Activated CD8-positive, alpha-beta memory T cell treated with anti-CD3 and anti-CD28 coated beads, Interleukin-2, amount 50 U/mL, for 4 hours (primary cell): ENCODE results near the gene GSX2.

Source experiments
- DNase-seq: peaks from one replicate; pipeline ENCODE4 v3.0.0-alpha.2; 2020

Gene GSX2

DNA sequence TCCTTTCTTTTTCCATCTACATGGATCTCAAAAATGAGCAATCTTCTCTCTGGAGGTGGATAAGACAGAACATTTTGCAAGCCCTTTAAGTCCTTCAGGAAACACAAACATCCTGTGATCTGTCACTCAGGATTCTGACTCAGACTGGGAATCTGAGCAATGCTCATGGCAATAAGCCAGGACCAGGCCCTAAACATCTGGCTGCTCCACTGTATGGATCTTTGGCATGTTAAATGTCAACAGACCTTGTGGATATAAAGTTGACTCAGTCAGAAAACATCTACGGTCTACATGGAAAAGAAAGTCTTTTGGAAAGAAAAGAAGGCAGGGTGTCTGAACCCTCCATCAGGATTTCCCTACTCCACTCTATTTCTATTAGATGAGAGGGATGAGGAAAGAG is 17.8 kb upstream of the GSX2 start:
- no peak for DNase-seq

DNA sequence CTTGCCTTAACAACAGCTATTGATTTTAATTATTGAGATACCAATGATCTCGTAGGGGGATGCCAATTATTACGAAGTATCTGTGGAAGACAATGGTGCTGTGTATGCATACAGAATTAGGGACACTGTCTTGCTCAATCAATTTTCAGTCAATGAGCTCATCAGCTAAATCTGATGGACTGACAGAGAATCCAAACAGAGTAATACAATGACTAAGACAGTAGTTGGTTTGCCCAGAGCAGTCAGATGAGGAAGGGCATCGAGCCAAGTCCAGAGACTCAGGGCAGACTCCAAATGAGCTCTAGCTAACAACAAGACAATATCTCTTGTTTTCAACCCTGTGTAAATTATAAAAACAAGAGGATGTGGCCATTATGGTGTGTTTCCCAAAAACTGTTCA is 14.7 kb upstream of the GSX2 start:
- DNase-seq: no peak

DNA sequence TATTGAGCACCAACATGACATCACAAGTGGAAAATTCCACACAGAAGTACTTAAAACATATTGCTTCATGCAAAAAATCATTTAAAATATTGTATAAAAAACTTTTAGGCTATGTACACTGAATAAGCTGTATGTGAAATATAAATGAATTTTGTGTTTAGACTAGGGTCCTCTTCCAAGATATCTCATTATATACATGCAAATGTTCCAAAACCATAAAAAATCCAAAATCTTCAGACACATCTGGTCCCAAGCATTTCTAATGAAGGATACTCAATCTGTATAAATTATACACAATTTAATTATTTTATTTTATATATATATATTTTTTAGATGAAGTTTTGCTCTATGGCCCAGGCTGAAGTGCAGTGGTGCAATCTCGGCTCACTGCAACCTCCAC is 10.1 kb upstream of the GSX2 start:
- no peak for DNase-seq

DNA sequence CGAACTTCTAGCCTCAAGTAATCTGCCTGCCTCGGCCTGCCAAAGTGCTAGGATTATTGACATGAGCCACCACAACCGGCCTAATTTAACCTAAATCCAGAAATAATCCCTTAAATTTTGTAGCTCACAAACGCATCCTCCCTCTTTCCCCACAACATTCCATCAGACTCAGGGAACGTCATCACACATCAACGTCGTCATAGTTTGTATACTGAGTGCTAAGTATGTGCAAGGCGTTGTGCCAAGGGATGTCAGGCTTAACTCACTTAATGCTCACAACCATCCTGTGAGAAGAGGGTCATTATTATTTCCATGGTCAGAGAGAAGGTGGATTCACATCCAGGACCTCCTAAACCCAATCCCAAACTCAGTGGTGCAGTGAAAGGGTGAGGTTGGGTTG is 9.6 kb upstream of the GSX2 start:
- no peak for DNase-seq

DNA sequence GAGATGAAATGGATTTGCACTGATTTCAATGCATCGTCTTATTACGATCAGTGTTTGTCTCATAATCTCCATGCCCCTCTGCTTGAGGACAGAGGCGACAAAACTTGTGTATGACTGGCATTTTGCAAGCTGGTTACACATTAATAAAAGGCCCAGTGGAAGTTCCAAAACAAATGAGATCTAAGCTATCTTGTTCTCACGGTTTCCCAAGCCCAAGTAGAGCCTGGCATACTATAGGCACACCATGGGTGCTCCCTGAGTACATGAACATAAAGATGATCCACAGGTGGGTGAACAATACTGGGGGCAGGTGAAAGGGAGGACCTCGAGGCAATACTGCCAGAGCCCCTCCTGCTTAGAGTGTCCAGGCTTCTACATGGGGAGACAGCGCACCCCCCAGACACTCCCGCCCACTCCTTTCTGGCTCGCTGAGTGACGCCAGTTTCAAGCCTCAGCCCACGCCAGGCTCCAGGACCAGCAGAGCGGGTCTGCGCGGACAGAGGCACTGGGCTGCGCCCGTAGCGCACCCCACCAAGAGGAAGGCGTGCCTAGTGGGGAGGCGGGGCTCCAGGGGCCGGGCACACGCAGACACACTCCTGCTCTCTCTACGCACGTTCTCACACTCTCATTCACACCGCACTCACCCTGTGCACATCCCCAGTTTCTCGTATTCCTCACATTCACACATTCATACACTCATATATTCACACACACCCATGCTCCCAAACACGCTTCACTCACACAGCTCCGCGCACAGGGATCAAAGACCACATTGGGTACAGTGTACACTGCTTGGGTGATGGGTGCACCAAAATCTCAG is 8.9 kb upstream of the GSX2 start:
- peak; percentile 35 for DNase-seq

DNA sequence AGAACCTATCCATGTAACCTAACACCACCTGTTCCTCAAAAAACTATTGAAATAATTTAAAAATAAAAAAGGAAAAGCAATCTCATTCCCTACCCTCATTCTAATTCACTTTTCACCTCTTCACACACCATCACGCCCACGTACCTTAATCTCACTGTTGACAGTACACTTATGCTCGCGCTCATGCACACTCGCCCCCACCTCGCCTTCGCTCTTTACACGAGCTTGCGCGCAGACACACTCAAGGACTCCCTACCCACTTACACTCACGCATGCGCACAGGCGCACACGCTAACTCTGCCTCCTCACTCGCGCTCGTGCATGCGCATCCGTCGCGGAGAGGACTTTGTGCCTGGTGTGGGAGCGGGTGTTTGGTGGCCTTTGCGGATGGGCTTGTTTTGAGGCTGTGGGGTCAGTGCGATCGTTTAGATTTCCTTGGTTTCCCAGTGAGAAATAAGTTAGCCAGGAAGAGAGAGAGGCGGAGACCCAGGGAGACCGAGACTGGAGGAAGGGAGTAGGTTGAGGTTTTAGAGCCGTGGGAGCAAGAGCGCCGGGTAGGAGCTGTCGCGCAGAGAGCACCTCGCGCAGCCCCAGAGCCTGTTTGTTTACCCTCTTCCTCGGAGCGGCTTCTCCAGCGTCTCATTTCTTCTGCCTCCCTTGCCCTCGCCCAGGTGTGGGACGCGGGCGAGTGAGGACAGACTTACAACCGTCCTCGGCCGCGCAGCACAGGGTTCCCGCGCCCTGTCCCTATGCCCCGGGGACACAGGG is 8.1 kb upstream of the GSX2 start:
- peak; percentile 84 for DNase-seq

DNA sequence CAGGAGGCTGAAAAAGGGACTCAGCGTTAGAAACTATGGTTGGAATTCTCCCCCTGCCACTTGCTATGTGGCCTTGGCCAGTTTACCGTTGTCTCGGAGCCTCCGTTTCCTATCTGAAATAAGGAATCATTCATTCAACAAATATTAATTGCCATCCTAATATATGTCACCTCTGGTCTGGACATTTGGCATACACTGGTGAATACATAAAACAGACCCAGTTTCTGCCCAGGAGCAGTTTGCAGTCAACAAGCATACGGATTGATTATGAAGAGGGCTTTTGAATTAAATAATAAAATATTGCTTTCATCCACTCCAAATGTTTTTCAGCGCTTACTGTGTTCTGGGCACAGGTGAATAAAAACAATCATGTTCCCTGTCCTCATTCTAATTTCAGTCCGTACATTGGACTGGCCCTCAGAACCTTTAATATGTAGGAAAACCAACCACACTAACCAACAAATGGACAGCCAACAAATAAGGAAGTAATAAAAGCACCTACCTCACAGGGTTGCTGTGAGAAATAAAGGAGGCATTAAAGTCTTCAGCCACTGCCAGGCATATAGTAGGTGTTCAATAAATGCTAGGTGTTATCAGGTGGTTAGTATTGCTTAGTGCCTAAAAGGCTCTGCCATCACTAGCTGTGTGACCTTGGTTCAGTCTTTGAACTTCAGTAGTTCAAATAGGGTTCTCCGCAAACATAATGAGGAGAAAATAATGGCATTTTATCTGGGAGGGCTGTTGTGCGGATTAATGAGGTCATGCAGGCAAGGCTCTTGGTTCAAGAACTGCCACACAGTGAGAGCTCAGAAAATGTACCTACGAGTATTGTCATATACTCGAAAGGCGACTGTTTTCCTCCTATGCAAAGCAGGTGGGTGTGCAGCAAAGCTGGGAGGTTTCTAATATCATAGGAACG is 7.3 kb upstream of the GSX2 start:
- DNase-seq: no peak

DNA sequence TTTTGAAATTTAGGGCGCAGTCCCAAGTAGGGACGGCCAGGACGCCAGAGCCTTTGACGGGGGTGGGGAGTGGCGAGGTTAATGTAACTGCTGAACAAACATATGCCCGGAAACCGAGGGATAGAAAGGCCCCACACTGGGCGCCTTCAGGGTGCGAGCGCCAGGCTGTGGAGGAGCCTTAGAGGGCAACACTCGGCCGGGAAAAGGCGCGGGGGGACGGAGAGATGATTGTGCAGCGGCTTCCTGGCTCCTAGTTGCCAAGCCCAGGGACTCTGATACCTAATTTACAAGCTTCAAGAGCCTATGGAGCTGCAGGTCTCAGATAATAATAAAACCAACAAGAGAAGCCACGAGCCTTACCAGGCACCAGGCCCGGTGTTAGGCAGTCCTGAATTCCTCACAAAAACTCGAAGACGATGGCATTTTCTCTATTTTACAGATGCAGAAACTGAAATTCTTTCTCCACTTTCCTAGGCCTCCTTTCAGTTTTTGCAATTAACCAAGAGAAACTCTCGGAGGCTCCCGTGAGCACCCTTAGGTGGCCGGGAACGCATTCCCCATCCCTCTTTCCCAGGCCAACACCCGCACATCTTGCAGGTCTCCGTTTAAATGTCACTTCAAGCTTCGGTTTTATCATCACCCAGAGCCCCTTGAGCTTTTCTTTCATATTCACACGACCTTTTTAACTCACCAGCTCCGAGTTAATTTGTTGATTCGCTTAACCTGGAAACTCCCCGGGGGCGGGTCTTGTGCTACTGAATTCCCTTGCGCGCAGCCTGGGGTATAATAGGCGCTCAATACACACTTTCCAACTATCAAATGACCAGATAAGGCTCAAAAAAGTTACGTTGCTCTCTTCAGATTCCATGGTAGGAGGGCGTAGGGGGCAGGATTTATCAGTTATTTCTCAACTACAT is 6.4 kb upstream of the GSX2 start:
- DNase-seq: peak; percentile 44

DNA sequence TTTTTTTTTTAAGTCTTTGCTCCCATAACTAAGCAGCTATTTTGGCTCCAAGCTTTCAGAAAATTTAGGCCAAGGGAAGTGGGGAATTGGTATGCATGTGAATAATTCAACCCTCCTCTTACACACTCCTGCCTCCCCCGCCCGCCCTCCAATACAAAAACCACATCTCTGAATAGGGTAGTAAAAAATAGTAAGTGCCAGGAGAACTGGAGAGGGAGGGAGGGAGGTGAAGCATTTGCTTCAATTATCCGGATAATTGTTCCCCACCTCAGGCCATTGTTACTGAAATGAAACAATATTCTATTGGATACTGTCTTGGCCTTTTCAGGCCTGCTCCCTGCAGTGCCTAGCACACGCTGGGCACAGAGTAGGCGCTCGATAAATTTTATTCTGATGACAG is 5.5 kb upstream of the GSX2 start:
- no peak for DNase-seq

DNA sequence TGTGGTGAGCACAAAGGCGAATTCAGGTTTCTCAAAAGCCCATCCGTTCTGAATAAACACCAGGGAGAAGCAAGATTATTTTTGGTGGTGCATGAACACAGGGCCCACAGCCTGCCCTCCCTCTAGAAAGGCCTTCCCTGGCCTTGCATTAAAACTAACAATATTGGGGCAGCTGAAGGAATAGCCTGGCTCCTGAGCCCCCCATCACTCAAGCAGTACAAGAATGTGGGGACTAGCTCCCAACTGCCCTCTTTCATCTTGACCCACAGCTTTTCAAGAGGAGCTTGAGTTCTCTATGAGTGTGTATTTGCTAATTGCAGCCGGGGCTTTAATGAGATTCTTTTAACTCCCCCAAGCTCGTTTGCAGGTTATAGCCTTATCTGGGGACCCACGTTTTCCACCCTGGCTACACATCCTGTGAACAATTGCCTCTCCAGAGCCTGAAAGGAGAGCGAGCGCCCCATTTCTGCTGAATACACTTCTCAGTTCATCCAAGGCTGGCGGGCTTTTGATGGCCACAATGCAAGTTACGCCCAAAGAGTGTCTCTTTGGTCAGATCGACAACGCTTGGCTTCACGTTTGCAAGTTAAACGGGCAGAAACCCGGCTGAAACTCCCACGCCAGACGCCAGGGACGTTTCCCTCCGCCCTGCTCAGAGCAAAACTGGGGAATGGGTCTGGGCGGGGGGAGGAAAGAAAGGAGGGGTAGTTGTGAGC is 4.7 kb upstream of the GSX2 start:
- DNase-seq: no peak

DNA sequence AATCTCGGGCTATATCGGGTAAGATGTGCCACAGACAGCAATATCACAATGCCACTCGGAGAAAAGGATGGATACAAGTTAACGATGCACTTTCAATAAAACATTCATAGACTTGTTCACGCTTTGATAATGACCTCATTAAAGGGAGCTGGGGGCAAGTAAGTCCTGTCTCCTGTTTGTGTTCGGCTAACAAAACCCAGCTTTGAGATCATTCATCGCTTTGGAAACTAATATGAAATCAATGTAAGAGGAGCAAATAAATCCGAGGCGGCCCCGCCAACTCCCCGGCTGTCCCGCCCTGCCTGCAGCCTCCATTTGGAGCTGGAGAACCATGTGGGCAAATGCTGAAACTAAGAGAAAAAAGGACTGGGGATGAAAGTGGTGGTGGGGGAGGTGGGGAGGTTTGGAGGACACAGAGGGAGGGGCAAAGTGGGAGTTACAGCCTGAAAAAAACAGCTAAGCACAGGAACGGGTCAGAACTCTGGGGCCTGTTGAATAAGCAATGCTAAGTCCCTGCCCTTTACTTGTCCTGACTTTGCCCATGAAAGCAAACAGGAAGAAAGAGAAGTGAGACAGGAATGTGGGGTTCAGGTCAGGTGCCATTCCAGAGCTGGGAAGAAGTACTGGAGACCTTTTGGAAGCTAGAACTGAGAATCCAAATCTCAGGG is 3.5 kb upstream of the GSX2 start:
- DNase-seq: no peak

DNA sequence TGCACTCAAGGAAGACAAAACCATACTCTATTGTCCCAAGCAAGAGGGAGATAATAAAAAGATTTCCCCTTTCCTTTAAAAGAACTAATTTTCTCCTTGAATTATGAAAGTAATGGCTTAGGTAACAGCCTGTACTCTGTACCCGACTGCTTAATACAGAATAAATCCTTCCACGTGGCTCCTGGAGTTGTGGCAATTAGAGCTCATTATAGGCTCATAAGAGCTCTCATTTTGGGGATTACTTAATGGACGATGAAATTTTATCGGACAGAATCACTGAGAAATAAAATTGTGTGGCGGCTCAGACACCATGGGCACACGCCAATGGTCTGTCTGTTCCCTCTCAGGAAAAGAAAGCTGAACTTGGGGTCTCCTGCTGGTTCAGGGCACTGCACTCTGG is 2.8 kb upstream of the GSX2 start:
- DNase-seq: no peak

DNA sequence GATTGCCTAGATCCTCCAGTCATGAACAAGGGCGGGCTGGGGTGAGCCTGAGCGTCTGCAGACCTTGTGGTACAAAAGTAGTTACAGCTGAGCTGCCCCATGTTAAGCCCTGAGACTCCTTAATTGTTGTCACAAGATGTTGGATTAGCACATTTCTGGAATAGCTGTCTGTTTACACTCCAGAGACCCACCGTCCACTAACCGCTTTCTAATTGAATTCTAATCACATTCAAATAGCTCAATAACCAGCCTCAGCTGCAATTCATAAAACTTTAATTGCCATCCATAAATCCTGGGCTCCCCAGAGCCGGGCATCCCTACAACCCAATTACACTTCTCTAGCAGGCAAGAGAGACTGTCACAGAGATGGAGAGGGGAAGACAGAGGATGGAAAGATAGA is 1.6 kb upstream of the GSX2 start:
- no peak for DNase-seq

DNA sequence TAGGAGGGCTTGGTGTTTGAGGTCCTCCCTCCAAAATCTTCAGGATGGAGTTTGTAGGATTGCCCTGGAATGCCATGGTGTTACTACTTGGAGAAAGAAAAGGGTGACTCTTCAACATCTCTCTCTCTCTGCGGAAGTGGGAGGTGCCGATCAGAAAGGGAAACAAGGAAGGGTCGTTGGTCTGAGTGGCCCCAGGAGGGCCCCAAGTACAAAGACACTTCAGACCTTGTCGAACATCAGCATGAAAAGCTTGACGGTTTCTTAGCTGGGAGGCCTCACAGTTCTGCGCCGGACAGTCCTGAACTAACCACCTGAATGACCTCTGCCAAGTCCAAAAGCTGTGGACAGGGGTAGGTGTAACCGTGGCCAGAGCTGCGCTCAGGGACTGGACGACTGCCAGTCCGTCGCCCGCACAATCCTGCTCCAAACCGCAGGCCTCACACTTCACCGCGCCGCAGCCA is 646 bp upstream of the GSX2 start:
- DNase-seq: no peak

DNA sequence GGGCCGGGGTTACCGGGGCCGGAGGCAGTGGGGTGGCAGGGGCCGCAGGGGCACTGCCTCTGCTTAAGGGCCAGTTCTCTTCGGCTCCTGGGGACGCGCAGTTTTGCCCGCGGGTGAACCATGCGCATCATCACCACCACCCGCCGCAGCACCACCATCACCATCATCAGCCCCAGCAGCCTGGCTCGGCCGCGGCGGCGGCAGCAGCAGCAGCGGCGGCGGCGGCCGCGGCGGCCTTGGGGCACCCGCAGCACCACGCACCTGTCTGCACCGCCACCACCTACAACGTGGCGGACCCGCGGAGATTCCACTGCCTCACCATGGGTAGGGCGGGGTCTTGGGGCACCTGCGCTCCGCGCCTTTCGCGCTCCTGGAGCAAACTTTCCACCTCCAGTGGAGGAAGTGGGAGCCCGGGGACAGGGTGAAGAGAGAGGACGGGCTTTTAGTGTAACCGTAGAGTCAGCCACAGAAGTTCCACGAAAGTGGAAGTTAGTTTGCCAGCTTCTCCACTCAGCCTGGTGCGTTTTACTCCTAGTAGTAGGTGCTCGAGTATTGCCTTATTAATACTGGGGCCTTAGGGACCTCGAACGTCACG is 729 bp downstream of the GSX2 start:
- no peak for DNase-seq

DNA sequence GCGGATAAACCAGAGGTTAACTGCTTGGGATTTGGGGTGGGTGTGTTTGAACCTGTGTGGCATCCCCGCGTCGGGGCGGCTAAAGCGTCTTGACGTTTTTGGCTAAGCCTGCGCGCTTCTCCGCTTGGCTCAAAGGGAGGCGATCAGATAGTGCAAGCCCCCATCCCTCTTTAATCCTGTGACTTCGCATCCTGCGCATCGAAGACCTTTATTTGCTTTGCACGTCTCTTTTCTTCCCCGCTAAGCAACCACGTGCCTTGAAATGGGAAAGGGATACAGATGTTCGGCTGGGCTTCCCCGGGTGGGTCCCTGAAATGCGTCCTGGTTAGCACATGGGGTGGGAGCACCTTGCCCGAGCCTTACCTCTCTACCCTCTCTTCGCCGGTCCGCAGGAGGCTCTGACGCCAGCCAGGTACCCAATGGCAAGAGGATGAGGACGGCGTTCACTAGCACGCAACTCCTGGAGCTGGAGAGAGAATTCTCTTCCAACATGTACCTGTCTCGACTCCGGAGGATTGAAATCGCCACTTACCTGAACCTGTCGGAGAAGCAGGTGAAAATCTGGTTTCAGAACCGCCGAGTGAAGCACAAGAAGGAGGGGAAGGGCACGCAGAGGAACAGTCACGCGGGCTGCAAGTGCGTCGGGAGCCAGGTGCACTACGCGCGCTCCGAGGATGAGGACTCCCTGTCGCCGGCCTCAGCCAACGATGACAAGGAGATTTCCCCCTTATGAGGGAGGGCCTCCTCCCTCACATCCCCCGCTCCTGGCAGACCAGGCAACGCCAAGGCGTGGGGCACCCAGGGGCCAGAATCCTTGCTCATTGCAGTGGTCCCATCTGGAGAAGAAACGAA is 1.5 kb downstream of the GSX2 start:
- DNase-seq: no peak

DNA sequence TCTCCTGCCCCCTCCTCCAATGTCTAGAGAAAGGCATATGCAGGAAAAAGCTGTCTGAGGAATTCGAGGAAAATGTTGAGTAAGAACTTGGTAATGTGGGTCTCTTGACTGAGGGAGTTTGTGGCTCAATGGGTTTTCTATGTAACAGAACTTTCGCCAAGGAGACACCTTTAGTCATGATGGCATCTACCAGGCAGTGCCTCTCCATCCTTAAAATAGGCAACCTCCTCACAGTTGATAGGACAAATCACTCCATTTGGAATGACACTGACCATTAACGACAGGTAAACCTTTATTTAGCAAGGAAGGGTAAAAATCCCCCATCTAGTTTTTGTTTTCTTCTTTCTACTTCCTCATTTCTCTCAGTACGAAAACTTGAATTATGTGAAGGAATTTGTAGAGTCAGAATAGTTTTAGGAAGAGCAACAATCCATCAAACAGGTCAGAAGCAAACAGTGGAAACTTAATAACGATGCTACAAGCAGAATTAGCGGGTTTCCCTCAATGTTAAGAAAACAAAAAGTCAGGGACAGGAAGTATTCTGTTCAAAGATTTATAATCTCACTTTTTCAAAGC is 2.7 kb downstream of the GSX2 start:
- DNase-seq: no peak

DNA sequence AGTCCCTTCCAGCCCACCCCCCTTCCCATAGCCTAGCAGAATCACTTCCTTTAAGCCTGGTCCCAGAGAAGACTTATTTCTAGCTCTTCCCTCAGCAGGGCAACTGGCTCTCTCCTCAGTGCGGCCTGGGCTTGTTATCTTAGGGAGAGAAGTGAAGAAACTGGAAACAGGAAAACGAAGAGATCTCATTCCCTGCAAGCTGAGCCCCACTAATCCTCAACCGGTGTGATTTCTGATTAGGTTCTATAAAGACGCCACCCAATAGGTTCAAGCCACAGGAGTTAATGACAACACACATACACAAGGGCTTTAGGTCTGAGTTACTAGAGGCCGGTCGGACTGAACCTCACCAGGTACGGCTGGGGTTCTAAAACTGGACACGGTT is 3.2 kb downstream of the GSX2 start:
- DNase-seq: no peak

DNA sequence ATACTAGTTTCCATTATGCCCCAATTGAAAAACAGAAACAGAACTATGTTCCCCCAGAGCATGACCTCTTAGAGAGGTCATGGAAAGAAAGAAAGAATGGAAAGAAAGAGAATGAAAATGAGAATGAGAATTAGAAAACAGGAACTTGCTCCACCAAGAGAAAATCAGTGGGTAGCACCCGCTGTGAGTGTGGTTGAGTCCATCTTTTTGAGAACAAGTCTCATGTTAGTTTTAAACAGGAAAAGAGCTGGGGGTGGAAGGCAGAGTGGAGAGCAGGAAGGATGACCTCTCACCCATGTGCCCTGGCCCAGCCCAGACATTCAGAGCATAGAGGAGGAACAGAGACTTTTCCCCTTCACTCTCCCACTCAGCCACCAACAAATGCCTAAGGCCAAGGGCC is 4.9 kb downstream of the GSX2 start:
- DNase-seq: no peak
